GM10847 (cell line): ENCODE data around the gene FOXL3.

Source experiments
- POLR2A ChIP-seq: IDR thresholded peaks from 2 replicates; pipeline ENCODE4 v1.6.1; 2011; ENCODE audit not compliant: insufficient read length; ENCODE audit errors: extremely low read depth

The FOXL3 gene

GRCh38 chr7:262251-262572 is 27.8 kb upstream of the FOXL3 start:
- TF ChIP-seq POLR2A: no peak

- TF ChIP-seq POLR2A: no peak
Observed at GRCh38 chr7:264541-265191, 25.3 kb upstream of the FOXL3 start.

DNA sequence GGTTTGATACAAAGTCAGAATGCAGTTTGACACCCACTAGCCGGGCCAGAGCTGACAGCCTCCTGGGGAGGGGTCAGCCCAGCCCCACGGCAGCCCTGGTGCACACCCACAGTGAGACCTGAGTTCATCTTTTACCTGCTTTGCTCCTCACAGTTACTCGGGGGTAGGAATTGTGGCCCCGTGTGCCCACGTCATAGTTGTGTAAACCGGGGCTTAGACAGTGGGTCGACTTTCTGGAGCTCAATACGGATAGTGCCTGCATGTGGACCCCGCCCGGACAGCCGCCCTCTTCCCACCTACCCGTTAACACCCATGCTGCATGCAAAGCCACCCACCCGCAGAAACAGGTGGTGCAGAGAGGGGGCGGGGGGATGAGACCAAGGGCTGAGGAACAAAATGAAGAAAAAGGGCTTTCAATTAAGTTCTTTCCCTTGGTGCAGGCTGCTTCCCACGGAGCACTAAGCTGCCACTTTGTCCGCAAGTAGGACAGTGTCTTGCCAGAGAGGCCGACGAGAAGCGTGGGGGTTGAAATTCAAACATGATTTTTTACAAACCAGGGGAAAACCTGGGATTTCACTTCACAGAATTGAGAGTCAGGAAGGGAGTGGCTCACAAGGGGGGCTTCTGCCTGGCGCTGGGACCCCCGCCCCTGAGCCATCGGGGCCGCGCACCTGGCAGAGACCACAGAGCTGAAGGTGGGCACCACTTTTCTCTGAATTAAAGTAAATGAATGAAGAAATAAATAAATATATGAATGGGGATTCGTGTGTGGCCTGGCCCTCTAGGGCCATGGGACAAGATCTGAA is 24.6 kb upstream of the FOXL3 start:
- no peak for TF ChIP-seq POLR2A

DNA sequence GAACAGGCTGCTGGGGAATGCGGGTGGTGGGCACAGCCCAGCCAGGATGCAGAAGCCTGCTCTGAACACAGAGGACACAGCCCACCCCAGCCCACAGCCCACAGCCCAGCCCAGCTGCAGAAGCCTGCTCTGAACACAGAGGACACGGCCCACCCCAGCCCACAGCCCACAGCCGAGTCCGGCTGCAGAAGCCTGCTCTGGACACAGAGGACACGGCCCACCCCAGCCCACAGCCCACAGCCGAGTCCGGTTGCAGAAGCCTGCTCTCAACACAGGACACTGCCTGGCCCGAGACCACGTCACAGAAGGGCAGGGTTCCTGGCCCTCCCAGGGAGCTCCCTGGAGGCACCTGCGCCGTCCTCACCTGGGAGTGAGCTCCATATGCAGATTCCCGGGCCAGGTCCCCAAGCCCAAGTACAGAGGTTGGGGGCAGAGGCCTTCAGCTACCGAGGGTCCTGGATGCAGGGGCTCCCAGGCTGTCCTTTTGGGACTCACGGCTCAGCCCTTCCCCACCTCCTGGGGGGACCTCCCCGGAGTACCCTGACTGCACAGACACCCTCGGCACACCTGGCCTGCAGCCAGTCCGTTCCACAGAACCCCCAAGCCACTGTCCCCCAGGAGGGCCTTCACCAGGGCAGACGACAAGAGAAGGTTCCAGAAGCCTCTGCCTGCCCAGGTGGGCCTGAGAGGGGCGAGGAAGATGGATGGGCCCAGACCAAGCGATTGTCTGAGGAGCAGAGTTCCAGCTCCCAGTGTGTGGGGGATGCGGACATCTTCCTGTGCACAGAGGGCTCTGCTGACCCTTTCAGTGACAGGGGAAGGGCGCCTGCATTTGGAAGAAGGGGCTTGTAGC is 23.7 kb upstream of the FOXL3 start:
- TF ChIP-seq POLR2A: no peak

DNA sequence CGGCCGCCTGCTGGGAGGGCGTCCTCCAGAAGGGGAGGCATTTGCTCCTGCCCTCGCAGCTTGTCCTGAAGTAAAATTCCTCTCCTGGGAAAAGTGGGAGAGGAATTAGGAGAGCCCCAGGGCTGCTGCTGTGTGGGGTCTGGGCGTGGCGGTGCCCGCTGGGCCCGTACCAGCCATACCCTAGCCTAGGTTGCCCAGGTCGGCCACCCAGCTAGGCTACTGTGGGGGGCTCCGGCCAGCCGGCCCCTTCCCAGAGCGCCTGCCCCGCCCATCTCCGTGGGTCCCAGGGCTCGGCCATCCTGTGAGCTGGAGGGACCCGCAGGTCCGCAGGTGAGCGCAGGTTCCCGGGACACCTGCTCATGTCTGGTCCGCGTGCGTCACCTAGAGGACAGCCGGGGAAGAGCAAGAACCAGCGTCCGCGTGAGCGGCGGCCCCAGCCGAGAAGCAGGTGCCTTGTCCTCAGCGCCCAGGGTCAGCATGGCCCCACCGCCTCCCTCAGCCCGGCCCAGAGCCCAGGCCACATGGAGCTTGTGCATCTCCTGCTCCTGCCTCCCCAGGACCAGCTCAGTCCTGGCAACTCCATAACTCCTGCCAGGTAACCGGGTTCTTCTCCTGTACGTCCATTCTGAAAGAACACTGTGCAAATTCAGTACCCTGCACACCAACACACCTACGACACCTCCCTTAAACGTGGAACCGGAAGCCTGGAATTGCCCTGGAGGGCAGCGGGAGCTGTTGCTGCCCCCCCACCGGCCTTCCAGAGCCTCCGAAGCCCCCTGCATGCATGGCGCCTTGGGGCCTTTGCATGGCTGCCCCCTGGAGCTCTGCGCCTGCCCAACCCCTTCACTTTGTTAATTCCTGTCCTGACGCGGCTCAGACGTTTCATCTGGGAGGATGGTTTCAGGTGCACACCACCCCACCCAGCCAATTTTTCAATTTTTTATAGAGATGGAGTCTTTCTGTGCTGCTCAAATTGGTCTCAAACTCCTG is 22.8 kb upstream of the FOXL3 start:
- TF ChIP-seq POLR2A: no peak

GRCh38 chr7:268991-269390 is 21.0 kb upstream of the FOXL3 start:
- no peak for TF ChIP-seq POLR2A

DNA sequence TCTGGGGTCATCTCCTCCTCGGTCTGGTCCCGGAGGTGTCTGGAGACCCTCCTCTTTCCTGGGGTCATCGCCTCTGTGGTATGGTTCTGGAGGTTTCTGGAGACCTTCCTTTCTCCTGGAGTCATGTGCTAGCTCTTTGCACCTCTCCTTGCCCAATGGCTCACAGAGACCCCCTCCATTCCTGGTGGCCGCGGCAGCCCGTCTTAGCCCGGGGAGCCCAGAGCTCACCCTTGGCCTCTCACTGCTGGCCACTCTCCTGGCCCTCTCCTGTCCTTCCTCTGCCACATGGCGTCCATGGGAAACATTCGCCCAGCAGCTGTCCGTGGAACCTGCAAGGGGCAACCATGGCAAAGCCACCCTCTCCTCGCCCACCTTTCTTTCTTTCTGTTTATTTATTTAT is 20.2 kb upstream of the FOXL3 start:
- TF ChIP-seq POLR2A: no peak

GRCh38 chr7:270351-270983 is 19.5 kb upstream of the FOXL3 start:
- no peak for TF ChIP-seq POLR2A

- TF ChIP-seq POLR2A: no peak
Observed at GRCh38 chr7:271266-272107, 18.5 kb upstream of the FOXL3 start.

DNA sequence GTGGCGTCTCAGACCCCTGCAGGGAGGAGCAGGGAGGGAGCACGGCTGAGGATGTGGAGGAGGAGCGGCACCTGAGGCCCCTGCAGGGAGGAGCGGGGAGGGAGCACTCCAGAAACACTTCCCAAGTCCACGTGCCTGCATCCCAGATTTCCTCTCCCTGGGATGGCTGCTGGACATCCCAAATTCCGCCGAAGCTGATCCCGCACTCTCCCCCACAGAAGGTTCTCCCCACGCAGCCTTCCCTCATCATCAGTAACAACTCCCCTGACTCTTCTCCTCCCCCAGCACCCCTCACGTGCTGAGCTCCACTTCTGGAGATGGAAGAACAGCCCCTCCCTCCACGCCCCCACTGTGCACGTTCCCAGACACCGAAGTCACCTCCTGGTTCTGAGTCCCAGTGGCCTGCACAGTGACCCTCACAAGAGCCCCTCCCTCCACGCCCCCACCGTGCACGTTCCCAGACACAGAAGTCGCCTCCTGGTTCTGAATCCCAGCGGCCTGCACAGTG is 17.8 kb upstream of the FOXL3 start:
- TF ChIP-seq POLR2A: no peak

GRCh38 chr7:272631-273030 is 17.3 kb upstream of the FOXL3 start:
- TF ChIP-seq POLR2A: no peak

GRCh38 chr7:273327-273726 is 16.6 kb upstream of the FOXL3 start:
- TF ChIP-seq POLR2A: no peak

GRCh38 chr7:274266-274665 is 15.7 kb upstream of the FOXL3 start:
- no peak for TF ChIP-seq POLR2A

DNA sequence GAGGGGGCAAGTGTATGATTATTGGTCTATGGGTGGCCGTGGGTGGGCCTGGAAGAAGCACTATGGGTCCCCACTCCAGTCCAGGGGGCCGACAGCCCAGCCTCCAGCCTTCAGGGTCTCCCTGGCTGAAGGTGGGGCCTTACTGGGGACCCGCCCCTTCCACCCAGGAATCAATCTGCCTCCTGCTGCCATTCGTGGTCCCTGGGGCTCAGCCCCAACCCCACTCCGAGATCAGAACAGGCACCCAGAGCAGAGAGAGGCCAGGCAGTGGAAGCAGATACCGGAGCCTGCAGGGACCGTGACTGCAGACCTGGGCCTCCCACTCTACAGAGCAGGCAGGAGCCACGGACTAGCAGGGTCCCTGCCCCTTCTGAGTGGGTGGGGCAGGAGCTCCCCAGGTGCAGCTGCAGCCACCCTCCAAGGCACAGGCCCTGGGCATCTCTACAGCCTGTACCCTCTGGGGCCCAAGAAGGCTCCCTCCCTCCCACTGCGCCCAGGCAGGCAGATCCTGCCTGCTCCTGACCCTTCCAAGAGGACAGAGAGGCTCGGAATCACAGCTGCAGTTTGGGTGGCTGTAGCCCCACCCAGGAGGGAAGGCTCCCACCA is 13.6 kb upstream of the FOXL3 start:
- no peak for TF ChIP-seq POLR2A
